Measurements from ENCODE around the gene SSBP3.
"Not testable (repeated sequence)": the region's sequence is repeated elsewhere in the genome, so short reads cannot be mapped to it uniquely, and the experiment has no call there.

Gene SSBP3

GRCh38 chr1:54390655-54391054 lies 15.5 kb downstream of the SSBP3 start:
- H3K9me3 Mint-ChIP-seq = no peaks in the 10 kb centered on the region
- ATAC-seq = no peak
- peaks cover 6% of the 10 kb centered on the region for H3K4me1 Mint-ChIP-seq
- no peak overlapping the region for H3K27ac Mint-ChIP-seq
- H3K36me3 Mint-ChIP-seq = peaks cover 23% of the 10 kb centered on the region
- H3K27me3 Mint-ChIP-seq = no peaks in the 10 kb centered on the region
- H3K4me3 Mint-ChIP-seq = no peak overlapping the region

- not testable (repeated sequence) for H3K4me1 Mint-ChIP-seq, H3K9me3 Mint-ChIP-seq, ATAC-seq, H3K4me3 Mint-ChIP-seq, H3K27me3 Mint-ChIP-seq, H3K27ac Mint-ChIP-seq
- peaks cover 23% of the 10 kb centered on the region for H3K36me3 Mint-ChIP-seq
These were observed 16.6 kb downstream of the SSBP3 start for GRCh38 chr1:54389608-54390007.

DNA sequence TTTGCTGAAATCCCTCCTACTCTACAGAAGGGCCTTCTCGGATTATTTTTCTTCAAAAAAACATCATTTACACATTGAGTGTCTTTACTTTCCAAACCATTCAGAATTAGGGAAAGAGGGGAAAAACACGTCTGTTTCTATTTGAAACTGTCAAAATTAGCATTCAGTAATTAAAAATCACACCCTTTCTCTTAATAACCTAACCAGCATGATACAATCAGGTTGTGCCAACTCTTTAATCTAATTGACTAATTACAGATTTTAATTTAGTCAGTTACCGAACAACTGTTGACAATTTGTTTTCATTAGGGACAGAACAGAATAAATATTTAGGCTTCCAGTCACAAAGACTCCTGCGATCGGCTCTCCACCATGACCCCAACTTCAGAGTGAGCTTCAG lies 18.8 kb downstream of the SSBP3 start:
- H3K9me3 Mint-ChIP-seq = no peaks in the 10 kb centered on the region
- no peak overlapping the region for H3K4me3 Mint-ChIP-seq
- no peak for ATAC-seq
- H3K27me3 Mint-ChIP-seq = no peaks in the 10 kb centered on the region
- H3K36me3 Mint-ChIP-seq = peaks cover 16% of the 10 kb centered on the region
- peaks cover 6% of the 10 kb centered on the region for H3K4me1 Mint-ChIP-seq
- no peak overlapping the region for H3K27ac Mint-ChIP-seq

- H3K4me3 Mint-ChIP-seq = no peak overlapping the region
- ATAC-seq = no peak
- no peaks in the 10 kb centered on the region for H3K9me3 Mint-ChIP-seq
- peak overlapping the region; percentile 1 for H3K27ac Mint-ChIP-seq
- H3K36me3 Mint-ChIP-seq = peaks cover 5% of the 10 kb centered on the region
- H3K27me3 Mint-ChIP-seq = no peaks in the 10 kb centered on the region
- H3K4me1 Mint-ChIP-seq = peaks cover 13% of the 10 kb centered on the region
These were observed 20.5 kb downstream of the SSBP3 start for GRCh38 chr1:54385727-54386022.

- Mint-ChIP-seq H3K4me1 (peaks cover 13% of the 10 kb centered on the region), H3K27me3 (no peaks in the 10 kb centered on the region), H3K27ac (peak overlapping the region; percentile 1), H3K9me3 (no peaks in the 10 kb centered on the region), H3K4me3 (no peak overlapping the region), H3K36me3 (peaks cover 5% of the 10 kb centered on the region)
- ATAC-seq = no peak
These were observed 21.1 kb downstream of the SSBP3 start for GRCh38 chr1:54384918-54385726.

- Mint-ChIP-seq H3K9me3 (no peaks in the 10 kb centered on the region), H3K27me3 (no peaks in the 10 kb centered on the region), H3K36me3 (peaks cover 5% of the 10 kb centered on the region), H3K27ac (no peak overlapping the region), H3K4me1 (peaks cover 13% of the 10 kb centered on the region), H3K4me3 (no peak overlapping the region)
- ATAC-seq = no peak
These were observed 21.7 kb downstream of the SSBP3 start for GRCh38 chr1:54384471-54384870.

- no peak for ATAC-seq
- Mint-ChIP-seq H3K36me3 (no peaks in the 10 kb centered on the region), H3K9me3 (no peaks in the 10 kb centered on the region), H3K4me1 (peaks cover 33% of the 10 kb centered on the region), H3K27ac (no peak overlapping the region), H3K27me3 (no peaks in the 10 kb centered on the region), H3K4me3 (no peak overlapping the region)
These were observed 24.7 kb downstream of the SSBP3 start for GRCh38 chr1:54381524-54381923.

- Mint-ChIP-seq H3K4me1 (peaks cover 42% of the 10 kb centered on the region), H3K4me3 (no peak overlapping the region), H3K36me3 (no peaks in the 10 kb centered on the region), H3K27me3 (no peaks in the 10 kb centered on the region), H3K27ac (no peak overlapping the region), H3K9me3 (no peaks in the 10 kb centered on the region)
- no peak for ATAC-seq
These were observed 25.8 kb downstream of the SSBP3 start for GRCh38 chr1:54380290-54380882.

- Mint-ChIP-seq H3K36me3 (no peaks in the 10 kb centered on the region), H3K4me1 (peaks cover 45% of the 10 kb centered on the region), H3K9me3 (no peaks in the 10 kb centered on the region), H3K27ac (peak overlapping the region; percentile 84), H3K4me3 (no peak overlapping the region), H3K27me3 (no peaks in the 10 kb centered on the region)
- no peak for ATAC-seq
These were observed 26.5 kb downstream of the SSBP3 start for GRCh38 chr1:54379555-54380289.

DNA sequence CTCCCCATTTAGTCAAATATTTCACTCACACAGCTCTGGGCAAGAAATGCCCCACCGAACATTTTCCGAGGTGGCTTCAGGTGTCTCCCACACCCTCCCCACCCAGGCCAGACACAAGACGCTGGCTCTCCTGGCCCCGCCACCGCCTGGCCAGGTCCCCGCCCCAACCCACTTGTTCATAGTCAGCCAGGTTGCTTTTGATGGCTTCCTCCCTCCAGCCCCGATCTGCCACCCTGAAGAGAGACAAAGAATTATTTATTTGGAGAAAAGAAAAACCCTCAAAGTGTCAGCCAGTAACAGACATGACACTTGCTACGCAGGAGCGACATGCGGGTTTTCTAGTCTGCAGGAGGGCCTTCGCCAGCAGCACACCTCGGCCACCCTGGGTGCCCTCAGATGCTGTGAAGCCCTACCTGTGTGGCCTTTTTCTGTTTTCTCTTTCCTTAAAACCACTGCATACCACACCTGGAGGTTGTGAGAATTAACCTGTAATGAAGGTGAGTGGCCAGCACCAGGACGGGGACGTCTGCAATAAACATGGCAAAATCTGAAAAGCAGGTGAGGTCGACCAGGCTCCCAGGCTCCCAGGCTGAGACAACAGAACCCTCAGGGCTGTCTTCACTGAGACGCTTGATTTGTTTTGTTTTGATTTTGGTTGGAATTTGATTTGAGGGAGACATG lies 27.2 kb downstream of the SSBP3 start:
- H3K27ac Mint-ChIP-seq = peak overlapping the region; percentile 84
- H3K27me3 Mint-ChIP-seq = no peaks in the 10 kb centered on the region
- H3K36me3 Mint-ChIP-seq = no peaks in the 10 kb centered on the region
- H3K4me1 Mint-ChIP-seq = peaks cover 52% of the 10 kb centered on the region
- H3K9me3 Mint-ChIP-seq = no peaks in the 10 kb centered on the region
- no peak for ATAC-seq
- no peak overlapping the region for H3K4me3 Mint-ChIP-seq

- ATAC-seq = no peak
- Mint-ChIP-seq H3K4me1 (peaks cover 59% of the 10 kb centered on the region), H3K36me3 (no peaks in the 10 kb centered on the region), H3K27ac (peak overlapping the region; percentile 84), H3K9me3 (no peaks in the 10 kb centered on the region), H3K4me3 (no peak overlapping the region), H3K27me3 (no peaks in the 10 kb centered on the region)
These were observed 27.9 kb downstream of the SSBP3 start for GRCh38 chr1:54378157-54378873.

GRCh38 chr1:54377040-54377691 lies 29.0 kb downstream of the SSBP3 start:
- Mint-ChIP-seq H3K9me3 (no peaks in the 10 kb centered on the region), H3K4me3 (peak overlapping the region; percentile 47), H3K27ac (peak overlapping the region; percentile 84), H3K4me1 (peaks cover 71% of the 10 kb centered on the region), H3K27me3 (no peaks in the 10 kb centered on the region), H3K36me3 (no peaks in the 10 kb centered on the region)
- ATAC-seq = no peak

GRCh38 chr1:54376430-54377039 lies 29.7 kb downstream of the SSBP3 start:
- Mint-ChIP-seq H3K4me1 (peaks cover 72% of the 10 kb centered on the region), H3K36me3 (no peaks in the 10 kb centered on the region)
- peak; percentile 56 for ATAC-seq

More at GRCh38 chr1:54376430-54377039, 29.7 kb downstream of the SSBP3 start:
- Mint-ChIP-seq H3K9me3 (no peaks in the 10 kb centered on the region), H3K27ac (peak overlapping the region; percentile 84), H3K27me3 (no peaks in the 10 kb centered on the region), H3K4me3 (peak overlapping the region; percentile 16)
